NCI-H446 (cell line): ENCODE results near the gene RAP1A.
A peak's percentile ranks its signal among the peaks of the same experiment; 100 is the strongest.
"Not testable (repeated sequence)": the region's sequence is repeated elsewhere in the genome, so short reads cannot be mapped to it uniquely, and the experiment has no call there.

ENCODE experiments used
- DNase-seq, 2 experiments: peaks; one replicate each; lab custom pipeline; 2025; lab: John Stamatoyannopoulos, UW

The RAP1A gene

GRCh38 chr1:111629190-111629954 is 9.8 kb downstream of the RAP1A start:
- DNase-seq: no peak

- DNase-seq: no peak
Measured at GRCh38 chr1:111630567-111630966, 11.0 kb downstream of the RAP1A start.

GRCh38 chr1:111631502-111631901 is 11.9 kb downstream of the RAP1A start:
- DNase-seq: no peak

- DNase-seq: not testable (repeated sequence)
Measured at GRCh38 chr1:111632771-111633170, 13.2 kb downstream of the RAP1A start.

GRCh38 chr1:111633736-111634247 is 14.2 kb downstream of the RAP1A start:
- DNase-seq: peak in 1 of 2 experiments; percentile 5

DNA sequence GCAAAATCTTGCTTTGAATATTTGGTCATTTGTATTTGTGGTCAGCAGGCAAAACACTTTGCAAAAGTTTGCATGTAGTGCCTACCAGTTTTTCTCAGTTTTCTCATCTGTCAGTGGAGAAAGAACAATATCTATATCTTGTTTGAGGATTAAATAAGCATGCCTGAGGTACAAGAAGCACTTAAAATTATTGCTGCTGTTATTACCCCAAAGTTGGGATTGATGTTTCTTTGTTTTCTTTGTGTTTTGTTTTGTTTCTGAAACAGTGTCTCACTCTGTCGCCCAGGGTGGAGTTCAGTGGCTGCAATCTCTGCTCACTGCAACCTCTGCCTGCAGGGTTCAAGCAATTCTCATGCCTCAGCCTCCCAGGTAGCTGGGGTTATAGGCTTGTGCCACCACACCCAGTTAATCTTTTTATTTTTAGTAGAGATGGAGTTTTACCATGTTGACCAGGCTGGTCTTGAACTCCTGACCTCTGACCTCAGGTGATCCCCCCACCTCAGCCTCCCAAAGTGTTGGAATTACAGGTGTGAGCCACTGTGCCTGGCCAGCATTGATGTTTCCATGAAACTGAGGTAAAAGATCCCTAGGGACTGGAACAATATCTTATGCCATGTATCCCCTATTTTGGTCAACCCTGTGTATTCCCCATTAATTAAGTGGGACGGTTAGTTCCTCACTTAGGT is 15.9 kb downstream of the RAP1A start:
- DNase-seq: no peak

- DNase-seq: no peak
Measured at GRCh38 chr1:111638320-111638719, 18.7 kb downstream of the RAP1A start.

GRCh38 chr1:111639602-111640198 is 20.1 kb downstream of the RAP1A start:
- no peak for DNase-seq

DNA sequence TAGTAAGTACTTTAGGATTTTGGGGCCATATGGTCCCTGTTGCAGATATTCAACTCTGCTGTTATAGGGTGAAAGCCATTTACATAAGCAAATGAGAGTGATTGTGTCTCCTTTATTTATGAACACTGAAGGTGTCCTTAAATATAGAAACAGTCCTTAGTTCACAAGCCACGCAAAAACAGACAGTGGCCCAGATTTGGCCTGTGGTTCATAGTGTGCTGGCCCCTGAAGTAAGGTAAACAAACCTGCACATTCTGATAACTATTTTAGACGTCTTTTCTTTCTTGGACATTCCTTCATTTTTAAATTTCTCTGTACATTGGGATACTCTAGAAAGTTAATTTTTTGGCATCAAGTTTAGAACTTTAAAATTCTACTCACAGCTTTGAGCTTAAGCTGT is 23.5 kb downstream of the RAP1A start:
- no peak for DNase-seq

DNA sequence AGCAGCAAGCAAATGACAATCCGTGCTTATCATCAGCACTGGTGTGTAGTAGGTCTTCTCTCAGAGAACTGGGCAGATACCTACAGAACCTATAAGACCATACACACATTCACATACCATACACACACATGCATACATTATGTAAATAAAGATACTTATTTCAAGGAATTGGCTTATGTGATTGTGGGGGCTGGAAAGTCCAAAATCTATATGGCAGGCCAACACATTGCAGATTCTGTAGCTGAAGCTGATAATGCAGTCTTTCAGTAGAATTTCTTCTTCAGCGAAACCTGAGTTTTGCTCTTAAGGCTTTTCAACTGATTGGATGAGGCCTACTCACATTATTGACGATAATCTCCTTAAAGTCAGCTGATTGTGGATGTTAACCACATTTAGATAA is 24.1 kb downstream of the RAP1A start:
- no peak for DNase-seq

GRCh38 chr1:111644506-111644905 is 24.9 kb downstream of the RAP1A start:
- DNase-seq: no peak

DNA sequence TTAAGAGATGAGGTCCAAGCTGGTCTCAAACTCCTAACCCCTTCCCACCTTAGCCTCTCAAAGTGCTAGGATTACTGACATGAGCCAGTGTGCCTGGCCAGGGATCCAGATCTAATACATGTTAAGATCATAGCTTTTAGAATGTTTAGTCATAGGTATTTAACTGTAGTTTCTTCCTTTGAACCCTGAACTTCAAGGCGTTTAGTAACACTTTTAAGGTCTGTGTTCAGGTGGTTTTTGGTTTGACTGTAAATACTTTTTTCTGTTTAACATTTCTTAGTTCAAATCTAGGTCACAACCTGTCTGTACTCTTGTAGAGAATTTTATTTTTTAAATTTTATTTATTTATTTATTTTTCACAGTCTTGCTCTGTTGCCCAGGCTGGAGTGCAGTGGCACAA is 28.1 kb downstream of the RAP1A start:
- no peak for DNase-seq

GRCh38 chr1:111648806-111649205 is 29.2 kb downstream of the RAP1A start:
- DNase-seq: no peak

- DNase-seq: no peak
Measured at GRCh38 chr1:111649227-111649626, 29.6 kb downstream of the RAP1A start.

DNA sequence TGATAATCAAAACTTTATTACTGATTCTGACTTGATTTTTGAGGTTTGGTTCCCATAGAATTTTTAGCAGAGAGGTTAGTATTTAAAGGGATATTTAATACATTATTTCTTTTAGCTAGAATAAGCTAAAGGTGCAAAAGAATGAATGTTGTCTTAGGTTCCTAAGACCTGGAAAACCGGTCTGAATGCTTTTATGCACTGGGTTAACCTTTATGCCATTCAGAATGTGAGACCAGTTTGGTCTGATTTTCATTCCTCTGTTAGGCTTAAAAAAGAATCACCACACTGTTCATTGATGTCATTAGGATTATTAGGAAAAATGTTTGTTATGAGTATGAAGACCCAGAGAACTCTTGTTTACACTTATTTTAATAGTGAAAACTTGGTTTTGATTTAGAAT is 30.1 kb downstream of the RAP1A start:
- DNase-seq: no peak

DNA sequence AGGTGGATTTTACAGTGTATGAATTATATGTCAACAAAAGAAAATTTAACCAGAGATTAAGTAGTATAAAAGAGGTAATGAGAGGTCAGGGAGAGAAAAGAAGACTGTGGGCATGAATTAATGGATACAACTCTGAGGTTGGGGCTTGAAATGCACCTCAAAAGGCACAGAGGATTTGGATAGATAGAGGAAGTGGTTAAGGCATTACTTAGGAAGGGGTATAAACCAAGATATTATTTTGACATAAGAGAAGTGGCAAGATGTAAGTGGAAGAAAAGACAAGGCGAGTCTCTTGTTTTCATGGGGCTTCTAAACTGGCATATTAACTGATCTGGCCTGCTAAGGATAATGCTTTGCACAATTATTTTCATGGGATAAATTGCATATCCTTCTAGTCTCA is 34.1 kb downstream of the RAP1A start:
- no peak for DNase-seq

DNA sequence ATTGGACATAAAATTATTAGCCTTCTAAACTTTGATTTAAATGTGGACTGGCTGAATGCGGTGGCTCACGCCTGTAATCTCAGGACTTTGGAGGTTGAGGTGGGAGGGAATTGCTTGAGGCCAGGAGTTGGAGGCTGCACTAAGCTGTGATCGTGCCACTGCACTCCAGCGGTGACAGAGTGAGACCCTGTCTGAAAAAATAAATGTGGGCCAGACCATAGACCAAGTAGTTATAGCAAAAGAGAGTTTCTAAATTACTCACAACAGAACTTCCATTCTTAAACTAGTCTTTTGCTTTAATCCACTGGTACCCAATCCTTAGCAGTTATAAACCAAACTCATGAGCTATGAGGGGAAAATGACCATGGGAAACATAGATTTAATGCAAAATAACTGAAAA is 35.2 kb downstream of the RAP1A start:
- no peak for DNase-seq

- DNase-seq: peak; percentile 38 to 49
Measured at GRCh38 chr1:111656086-111657017, 36.8 kb downstream of the RAP1A start.

- no peak for DNase-seq
Measured at GRCh38 chr1:111658622-111659021, 39.0 kb downstream of the RAP1A start.

GRCh38 chr1:111660204-111661150 is 40.9 kb downstream of the RAP1A start:
- DNase-seq: peak; percentile 8 to 77

GRCh38 chr1:111664652-111665051 is 45.1 kb downstream of the RAP1A start:
- DNase-seq: no peak
